Thyroid gland (tissue), 4 donors: ENCODE data around the gene CCR6.

Experiments used
- CTCF ChIP-seq, 6 experiments: fragments of 200-600 bp in 3 of 6; fragments of 450-650 bp in 3 of 6; sonication (generic) in 3 of 6; IDR thresholded peaks; one replicate each; pipeline ENCODE4 v1.5.1; 2016 to 2019; ENCODE audit warnings: antibody characterized with exemption in 6 of 6, mild to moderate bottlenecking in 2 of 6, inconsistent platforms in 1 of 6, moderate library complexity in 1 of 6
- POLR2A ChIP-seq, 2 donors: fragments of 450-650 bp; IDR thresholded peaks; one replicate each; pipeline ENCODE4 v1.6.1; 2017; ENCODE audit warnings: antibody characterized with exemption in 2 of 2, mild to moderate bottlenecking in 2 of 2, moderate library complexity in 1 of 2

- TF ChIP-seq POLR2A (IDR thresholded peaks at IDR 0.05) (no peak), CTCF (IDR thresholded peaks at IDR 0.05) (no peak)
Observed at GRCh38 chr6:167107787-167108186, 15.1 kb upstream of the CCR6 start.
